GM12878 (cell line): ENCODE measurements around the gene TCF7L2.

Experiments
- BCLAF1 ChIP-seq: fragments of 450-650 bp; IDR thresholded peaks from 2 replicates; pipeline ENCODE4 v1.6.1; 2017; ENCODE audit warnings: antibody characterized with exemption, mild to moderate bottlenecking, moderate library complexity
- CTCF ChIP-seq, 3 experiments: IDR thresholded peaks in 2 of 3; conservative IDR thresholded peaks in 1 of 3; 2 replicates each; pipeline ENCODE4 v1.5.1; 2011; ENCODE audit warnings: low read depth in 3 of 3, low read length in 3 of 3, mild to moderate bottlenecking in 3 of 3, control low read depth in 2 of 3, moderate library complexity in 2 of 3, inconsistent platforms in 1 of 3, mixed read lengths in 1 of 3; ENCODE audit not compliant: control insufficient read depth in 2 of 3, insufficient read depth in 1 of 3; ENCODE audit errors: extremely low read depth in 1 of 3
- ELK1 ChIP-seq: IDR thresholded peaks from 2 replicates; pipeline ENCODE4 v1.6.1; 2012; ENCODE audit warnings: low read depth, low read length, improper control_type of control experiment
- JUND ChIP-seq: IDR thresholded peaks from 2 replicates; pipeline ENCODE4 v1.6.1; 2012; ENCODE audit warnings: low read depth, mild to moderate bottlenecking, low read length, improper control_type of control experiment, moderate library complexity
- NFYB ChIP-seq: IDR thresholded peaks from 2 replicates; pipeline ENCODE4 v1.6.1; 2011; ENCODE audit warnings: low read depth, mild to moderate bottlenecking, low read length, improper control_type of control experiment, moderate library complexity; ENCODE audit not compliant: insufficient read depth
- POLR2A ChIP-seq: IDR thresholded peaks from 2 replicates; pipeline ENCODE4 v1.6.1; 2011; ENCODE audit warnings: low read depth, mild to moderate bottlenecking, low read length
- RAD21 ChIP-seq: IDR thresholded peaks from 2 replicates; pipeline ENCODE4 v1.6.1; 2011; ENCODE audit warnings: mild to moderate bottlenecking, low read depth, low read length, moderate library complexity; ENCODE audit not compliant: insufficient read depth
- RBBP5 ChIP-seq: fragments of 200-600 bp; sonication (generic); conservative IDR thresholded peaks from 2 replicates; pipeline ENCODE4 v1.6.1; 2016
- RCOR1 ChIP-seq: conservative IDR thresholded peaks from 2 replicates; pipeline ENCODE4 v1.6.1; 2012; ENCODE audit warnings: low read depth, low read length, improper control_type of control experiment
- SIN3A ChIP-seq: IDR thresholded peaks from 2 replicates; pipeline ENCODE4 v1.6.1; 2012; ENCODE audit warnings: low read depth, low read length, improper control_type of control experiment
- TARDBP ChIP-seq: IDR thresholded peaks from 2 replicates; pipeline ENCODE4 v1.6.1; 2016; ENCODE audit warnings: borderline replicate concordance
- USF2 ChIP-seq: IDR thresholded peaks from 2 replicates; pipeline ENCODE4 v1.6.1; 2011; ENCODE audit warnings: low read depth, low read length, improper control_type of control experiment, borderline replicate concordance
- ZBTB33 ChIP-seq: fragments of 450-650 bp; IDR thresholded peaks from 2 replicates; pipeline ENCODE4 v1.6.1; 2017; ENCODE audit warnings: mild to moderate bottlenecking

- no peak for TF ChIP-seq RAD21
- no peak for TF ChIP-seq ELK1
- TF ChIP-seq POLR2A = no peak
- TF ChIP-seq USF2 = no peak
- no peak for TF ChIP-seq NFYB
- no peak for TF ChIP-seq ZBTB33
- TF ChIP-seq JUND = no peak
- no peak for TF ChIP-seq BCLAF1
- TF ChIP-seq RCOR1 = no peak
- TF ChIP-seq SIN3A = no peak
- TF ChIP-seq CTCF (IDR thresholded peaks at IDR 0.05 in 2 of 3, conservative IDR thresholded peaks at IDR 0.05 in 1 of 3; ENCODE audit: control insufficient read depth in 2 of 3, extremely low read depth in 1 of 3, insufficient read depth in 1 of 3, low read depth in 3 of 3, low read length in 3 of 3) = no peak
- TF ChIP-seq TARDBP = no peak
- no peak for TF ChIP-seq RBBP5
These were observed 22.9 kb upstream of the TCF7L2 start for GRCh38 chr10:112926906-112927688.
